ENCODE data around the gene EGFR. TPM values are rescaled to one million over a fixed set of nuclear protein-coding genes. Genes with fewer than 3 reads are reported as not detected.
A peak's percentile ranks its signal among the peaks of the same experiment; 100 is the strongest.

Gene EGFR
- total RNA-seq, 2 donors from 2014 or later: 66.8 to 85.6 TPM

DNA sequence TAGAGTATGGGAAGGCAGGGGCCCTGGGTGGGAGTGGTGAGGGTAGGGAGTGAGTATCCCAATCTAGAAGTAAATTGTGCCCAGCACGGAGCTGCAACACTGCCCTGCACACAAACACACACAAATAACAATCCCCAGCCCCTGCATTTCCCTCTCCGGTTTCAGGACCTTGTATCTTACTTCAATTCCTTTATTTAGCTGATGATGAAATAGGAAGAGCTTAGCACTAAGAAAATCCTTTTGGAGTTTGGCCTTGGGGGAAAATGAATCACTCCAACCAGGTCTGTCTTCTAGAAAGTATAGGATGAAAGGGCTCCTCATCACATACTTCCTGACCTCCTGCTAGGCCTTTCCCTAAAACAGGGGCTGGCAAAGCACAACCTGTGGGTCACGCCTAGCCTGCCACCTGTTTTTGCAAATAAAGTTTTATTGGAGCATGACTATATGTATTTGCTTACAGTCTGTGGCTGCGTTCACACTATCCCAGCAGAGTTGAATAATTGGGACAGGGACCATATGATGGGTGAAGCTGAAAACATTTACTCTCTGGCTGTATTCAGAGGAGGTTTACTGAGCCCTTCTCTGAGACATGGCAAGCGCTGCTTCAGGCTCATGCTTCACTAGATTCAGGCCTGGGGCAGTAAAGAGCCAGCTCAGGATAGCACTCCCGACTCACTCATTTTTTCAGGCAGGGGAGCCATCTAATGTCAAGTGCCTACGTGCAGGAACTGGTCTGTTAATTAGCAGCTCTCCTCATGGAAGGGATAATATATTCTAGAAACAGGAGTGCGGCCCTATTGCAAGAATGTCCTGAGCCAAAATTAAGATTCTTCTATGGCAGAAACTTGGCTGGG, 111.0 kb downstream of the EGFR start:
- DNase-seq (no peak), ATAC-seq (peak; percentile 44)
- intact Hi-C loops (cut with DNase I, micrococcal nuclease): no loop called here

DNA sequence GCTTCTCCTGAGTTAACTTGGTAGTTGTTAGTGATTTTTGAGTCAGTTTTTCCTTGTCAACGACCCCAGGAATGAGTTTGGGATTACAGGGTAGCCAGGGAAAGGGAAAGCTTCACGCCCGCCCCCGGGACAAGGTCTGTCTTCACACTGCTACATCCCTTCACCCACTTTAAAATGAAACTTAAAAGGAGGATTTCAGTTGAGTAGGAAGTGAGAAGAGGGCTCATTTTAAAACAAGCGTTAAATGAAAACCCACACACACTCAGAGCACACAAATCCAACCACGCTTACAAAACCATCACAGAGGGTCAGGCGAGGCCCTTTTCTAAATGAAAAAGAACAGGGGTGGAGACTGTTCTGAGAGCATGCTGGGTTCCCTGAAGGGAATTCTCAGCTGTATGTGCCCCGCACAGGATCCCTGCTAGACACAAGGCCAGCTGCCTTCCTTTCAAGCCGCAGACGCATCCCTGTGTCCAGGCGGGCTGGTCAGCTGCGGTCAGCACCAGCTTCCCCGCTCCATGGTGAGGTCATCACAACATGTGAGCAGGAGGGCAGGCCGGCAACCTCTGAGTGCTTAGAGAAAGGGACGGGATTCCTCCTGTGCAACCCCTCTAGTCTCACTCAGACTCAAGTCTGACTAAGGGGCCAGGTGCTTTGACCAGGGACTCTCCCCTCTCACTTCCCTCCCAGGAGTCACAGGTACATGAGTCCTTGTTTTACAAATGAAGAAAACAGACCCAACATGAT, 111.8 kb downstream of the EGFR start:
- intact Hi-C loops (cut with DNase I, micrococcal nuclease): no loop called here
- DNase-seq: peak in 1 of 2 donors; percentile 28
- peak; percentile 0 for ATAC-seq

DNA sequence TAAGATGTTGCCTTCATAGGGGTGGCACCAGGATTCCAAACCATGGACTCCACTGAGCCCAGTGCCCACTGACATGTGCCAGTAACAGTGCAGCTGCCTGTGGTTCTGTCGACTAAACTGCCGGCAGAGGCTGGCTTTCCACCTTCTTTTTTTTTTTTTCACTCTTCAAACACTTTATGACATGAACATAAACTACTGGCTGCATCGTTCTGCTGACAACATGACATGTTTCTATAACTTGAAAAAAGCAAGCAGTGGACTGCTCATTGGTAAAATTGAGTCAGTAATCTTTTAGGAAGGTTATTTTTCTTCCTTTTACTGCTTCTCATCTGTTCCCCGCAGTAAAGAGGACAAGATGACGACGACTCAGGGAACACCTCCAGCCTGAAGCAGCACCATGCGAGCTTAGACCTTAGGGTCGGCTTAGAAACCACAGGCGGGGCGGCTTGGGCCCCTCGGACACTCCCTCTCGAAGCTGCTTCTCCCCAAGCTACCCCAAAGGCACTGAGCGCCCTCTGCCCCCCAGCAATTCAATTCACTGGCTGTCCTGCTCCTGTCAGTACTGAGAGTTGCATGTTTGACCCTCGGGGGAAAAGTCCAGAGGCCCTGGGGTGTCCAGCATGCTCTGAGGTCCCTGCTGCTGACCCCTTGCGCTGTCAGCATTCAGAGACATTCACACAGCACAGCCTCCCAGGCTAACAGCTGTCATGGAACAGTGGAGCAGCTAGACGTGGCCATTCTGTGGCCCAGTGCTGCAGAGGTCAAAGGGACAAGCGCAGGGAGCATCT, 112.5 kb downstream of the EGFR start:
- intact Hi-C loops (cut with DNase I, micrococcal nuclease): no loop called here
- peak; percentile 51 for ATAC-seq
- DNase-seq: no peak

DNA sequence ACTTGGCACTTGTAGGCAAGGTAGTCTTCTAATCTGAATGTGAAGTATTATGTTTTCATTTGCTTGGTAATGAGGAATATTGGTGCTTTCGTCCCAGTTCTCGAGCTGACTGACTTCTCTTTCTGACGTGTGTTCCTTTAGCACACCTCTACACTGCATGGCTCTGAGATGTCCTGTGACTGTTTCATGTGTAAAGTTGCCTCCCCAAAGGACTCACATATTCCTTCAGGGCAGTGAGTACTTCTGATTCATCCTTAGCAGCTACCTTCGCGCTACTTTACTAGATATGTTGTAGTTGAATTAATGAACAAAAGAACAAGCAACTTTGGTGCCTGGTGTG, 113.7 kb downstream of the EGFR start:
- no peak for DNase-seq
- no peak for ATAC-seq
- intact Hi-C loops (cut with DNase I, micrococcal nuclease): no loop called here

GRCh38 chr7:55132890-55133551, 114.2 kb downstream of the EGFR start:
- intact Hi-C loops (cut with DNase I, micrococcal nuclease): no loop called here
- DNase-seq (peak in 1 of 2 donors; percentile 56), ATAC-seq (peak; percentile 63)

DNA sequence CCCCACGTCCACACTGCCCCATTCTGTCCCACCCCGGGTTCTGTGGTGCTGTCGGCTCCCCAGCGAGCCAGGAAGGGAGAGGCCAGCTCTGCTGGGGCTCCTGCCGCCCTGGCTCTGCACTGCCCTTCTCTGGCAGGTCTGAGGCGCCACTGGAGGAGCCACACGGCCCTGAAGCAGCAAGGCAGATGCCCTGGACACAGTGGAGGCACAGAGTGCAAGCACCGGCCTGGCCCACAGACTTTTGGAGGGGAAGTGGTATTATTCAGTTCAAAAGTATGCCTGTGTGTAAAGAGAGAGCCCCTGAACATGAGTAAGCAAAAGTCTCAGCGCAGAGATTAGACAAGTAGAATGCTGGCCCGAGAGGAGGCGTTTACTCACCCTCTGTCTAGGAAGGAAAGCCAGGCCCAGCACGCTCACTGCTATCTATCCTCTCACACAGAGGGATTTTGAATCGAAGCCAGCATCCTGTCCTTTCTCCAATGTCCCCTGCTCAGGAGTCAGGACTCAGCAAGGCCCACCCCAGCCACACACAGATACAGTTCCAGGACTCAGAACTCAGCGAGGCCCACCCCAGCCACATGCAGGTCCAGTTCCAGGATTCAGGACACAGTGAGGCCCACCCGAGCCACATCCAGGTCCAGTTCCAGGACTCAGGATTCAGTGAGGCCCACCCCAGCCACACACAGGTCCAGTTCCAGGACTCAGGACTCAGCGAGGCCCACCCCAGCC, 115.0 kb downstream of the EGFR start:
- intact Hi-C loops (cut with DNase I, micrococcal nuclease): no loop called here
- DNase-seq (no peak), ATAC-seq (no peak)

DNA sequence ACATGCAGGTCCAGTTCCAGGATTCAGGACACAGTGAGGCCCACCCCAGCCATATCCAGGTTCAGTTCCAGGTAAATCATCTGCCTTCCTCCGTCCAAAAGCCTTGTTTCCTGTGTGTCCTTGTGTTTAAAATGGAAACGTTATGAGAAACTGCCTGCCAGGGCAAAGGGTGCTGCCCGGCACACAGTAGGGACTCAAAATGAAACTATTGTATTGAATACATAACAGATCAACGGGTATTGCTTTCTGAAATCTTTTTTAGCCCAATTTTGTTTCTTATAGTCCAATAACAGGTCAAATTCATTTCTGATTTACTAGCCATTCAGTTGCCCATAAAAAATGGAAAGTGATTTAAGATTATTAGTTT, 115.5 kb downstream of the EGFR start:
- intact Hi-C loops (cut with DNase I, micrococcal nuclease): no loop called here
- no peak for ATAC-seq
- DNase-seq: no peak

DNA sequence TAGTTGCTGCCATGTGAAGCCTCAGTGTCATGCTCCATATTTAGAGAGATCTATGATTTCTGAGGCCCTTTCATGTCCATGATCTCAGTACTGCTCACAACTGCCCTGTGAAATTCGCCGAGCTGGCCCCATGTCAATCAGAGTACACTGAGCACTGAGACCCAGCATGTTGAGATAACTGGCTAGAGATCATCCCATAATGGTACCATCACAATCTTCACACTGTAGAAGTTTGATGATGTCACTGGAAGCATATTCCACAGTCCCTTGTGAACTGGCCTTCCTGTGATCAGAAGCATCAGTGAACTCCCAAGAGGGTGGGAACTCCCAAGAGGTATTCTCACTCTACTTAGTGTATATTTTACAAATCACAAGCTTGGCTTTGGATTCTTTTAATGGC, 116.0 kb downstream of the EGFR start:
- intact Hi-C loops (cut with DNase I, micrococcal nuclease): no loop called here
- ATAC-seq (no peak), DNase-seq (no peak)

DNA sequence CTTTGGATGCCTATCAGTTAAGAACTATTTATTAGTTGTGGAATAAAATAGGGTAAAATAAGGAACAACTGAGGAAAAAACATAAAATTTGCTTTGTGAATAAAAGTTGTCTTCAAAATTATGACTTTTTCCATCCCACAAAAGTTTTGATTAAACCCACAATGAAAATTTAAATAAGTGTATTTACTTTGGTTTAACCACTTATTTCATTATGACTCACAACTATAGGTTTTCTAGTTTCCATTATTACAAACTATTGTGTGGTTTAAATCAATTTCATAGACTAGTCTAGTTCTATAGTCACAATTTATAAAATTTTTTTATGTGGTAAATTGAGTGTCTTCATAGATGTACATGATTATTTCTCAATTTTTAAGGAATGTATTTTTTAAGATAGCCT, 116.6 kb downstream of the EGFR start:
- ATAC-seq: no peak
- no peak for DNase-seq
- intact Hi-C loops (cut with DNase I, micrococcal nuclease): no loop called here

GRCh38 chr7:55138663-55139062, 119.8 kb downstream of the EGFR start:
- intact Hi-C loops (cut with DNase I, micrococcal nuclease): no loop called here
- ATAC-seq: no peak
- no peak for DNase-seq

DNA sequence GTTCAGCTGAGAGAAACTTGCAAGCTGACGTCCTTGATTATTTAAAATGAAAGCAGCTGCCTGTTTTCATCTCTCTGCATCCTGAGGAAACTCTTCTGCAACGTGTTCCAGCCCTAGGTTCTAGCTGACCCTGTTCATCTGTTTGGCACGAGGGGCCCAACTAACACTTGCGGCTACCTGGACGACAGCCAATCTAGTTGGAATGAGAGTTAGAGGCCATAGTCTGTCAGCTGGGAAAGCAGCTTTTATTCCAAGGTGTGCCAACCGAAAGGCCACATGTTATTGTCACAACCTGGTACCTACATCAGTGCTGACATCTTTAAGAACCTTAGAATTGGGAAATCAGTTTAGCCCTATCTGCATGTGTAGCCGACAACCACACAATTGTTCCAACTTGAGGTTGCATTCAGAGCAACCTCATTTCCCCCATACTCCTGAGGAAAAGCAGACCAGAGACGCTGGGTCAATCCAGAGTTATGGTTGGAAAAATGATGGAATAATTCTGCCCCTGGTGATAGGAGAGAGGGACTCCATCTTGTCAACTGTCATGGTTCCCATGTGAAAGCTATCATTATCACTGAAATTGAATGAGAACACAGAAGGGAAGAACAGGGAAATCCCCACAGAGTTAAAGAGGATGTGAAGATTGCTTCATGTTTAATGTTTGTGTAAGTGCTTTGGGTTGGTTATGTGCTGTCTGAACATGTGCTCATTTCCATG, 121.6 kb downstream of the EGFR start:
- intact Hi-C loops (cut with DNase I, micrococcal nuclease): no loop called here
- peak in 1 of 2 donors; percentile 31 for DNase-seq
- peak; percentile 69 for ATAC-seq

DNA sequence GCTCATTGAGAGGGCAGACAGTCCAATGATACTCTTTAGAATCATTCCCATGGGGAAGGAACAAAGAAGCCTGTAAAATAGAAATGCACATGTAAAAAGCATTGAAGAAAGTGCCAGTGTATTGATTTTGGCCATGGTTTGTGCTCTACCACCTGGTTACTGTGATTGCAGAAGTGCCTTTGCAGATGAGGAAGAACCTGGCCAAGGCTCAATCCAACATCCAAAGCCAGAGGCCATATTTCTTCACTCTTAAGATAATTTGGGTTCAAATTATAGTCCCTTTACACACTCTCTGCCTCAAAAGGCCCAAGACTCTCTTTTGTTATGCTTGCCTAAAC, 122.1 kb downstream of the EGFR start:
- no peak for ATAC-seq
- intact Hi-C loops (cut with DNase I, micrococcal nuclease): no loop called here
- no peak for DNase-seq

- no peak for ATAC-seq
- intact Hi-C loops (cut with DNase I, micrococcal nuclease): no loop called here
These were observed 124.2 kb downstream of the EGFR start for GRCh38 chr7:55142919-55143600.

DNA sequence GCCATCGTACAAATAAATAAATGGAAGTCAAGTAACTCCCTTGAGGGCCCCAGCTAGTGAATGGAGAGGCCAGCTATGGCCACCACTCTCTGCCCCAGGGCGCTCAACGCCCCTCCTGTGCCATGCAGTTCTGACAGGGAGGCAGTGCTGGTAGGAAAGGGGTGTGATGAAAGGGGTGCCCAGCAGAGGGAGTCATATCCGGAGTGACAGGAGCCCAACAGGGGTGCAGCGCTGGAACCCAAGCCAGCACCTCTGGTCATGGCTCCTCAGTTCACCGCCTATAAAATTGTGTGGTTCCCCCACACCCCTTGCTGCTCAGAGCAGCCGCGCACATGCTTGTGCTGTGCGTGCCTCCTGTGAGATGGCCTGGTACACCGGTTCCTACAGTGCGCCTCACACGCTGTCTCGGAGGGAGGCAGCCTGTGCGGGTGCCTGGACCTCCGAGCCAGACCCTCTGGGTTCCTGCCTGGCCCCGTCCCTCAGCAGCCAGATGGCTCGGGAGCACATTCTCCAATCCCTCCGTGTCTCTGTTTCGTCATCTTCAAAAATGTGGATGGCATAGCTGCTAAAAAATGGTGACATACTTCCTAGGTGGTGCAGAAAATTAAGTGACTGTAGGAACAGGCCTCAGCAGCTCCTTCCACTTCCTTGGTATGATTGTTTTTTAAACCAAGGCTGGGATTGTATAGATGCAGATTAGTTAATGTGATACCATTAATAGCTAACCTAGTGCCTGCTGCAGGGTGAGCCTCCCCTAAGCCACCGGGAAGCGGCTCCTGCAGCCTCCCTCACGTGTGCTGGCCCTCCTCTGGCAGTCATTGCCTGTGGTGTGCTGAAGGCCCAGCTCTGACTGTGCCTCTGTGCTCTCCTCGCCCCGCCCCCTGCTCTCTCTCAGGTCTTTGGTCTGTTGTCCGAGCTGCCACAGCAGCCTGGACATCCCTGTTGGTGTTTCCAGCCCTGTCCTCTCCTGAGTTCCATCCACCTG, 125.8 kb downstream of the EGFR start:
- DNase-seq: no peak
- intact Hi-C loops (cut with DNase I, micrococcal nuclease): no loop called here
- peak; percentile 30 for ATAC-seq

More at GRCh38 chr7:55142919-55143600, 124.2 kb downstream of the EGFR start:
- DNase-seq: no peak

GRCh38 chr7:55145606-55146005, 126.8 kb downstream of the EGFR start:
- intact Hi-C loops (cut with DNase I, micrococcal nuclease): no loop called here
- no peak for DNase-seq
- ATAC-seq: no peak

DNA sequence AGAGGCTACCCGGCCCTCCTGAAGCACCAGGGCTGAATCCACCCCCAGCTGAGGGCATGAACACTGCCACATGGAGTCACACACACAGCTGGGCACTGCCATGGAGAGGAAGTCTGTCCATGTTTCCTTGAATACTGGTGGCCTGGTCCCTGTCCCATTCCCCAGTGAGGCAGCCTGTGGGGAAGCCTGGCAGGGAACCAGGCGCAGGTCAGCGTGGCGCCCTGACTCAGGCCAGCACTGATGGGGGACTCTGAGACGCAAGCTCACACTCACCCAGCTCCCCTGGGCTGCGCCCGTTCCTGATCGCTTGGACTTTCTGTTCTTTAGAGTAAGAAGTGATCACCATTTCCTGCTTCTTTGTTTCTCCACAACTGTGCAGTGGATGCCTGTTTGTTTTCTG, 128.3 kb downstream of the EGFR start:
- intact Hi-C loops (cut with DNase I, micrococcal nuclease): no loop called here
- no peak for ATAC-seq
- no peak for DNase-seq
